Keratinocyte (primary cell): Measurements from ENCODE around the gene ADAM22.

Experiments
- CTCF ChIP-seq, 3 experiments: IDR thresholded peaks in 1 of 3; conservative IDR thresholded peaks in 1 of 3; optimal IDR thresholded peaks in 1 of 3; 2 replicates in 2 of 3; 3 replicates in 1 of 3; pipeline versions ENCODE3 to v1.5.1; 2011; ENCODE audit warnings: low read length in 3 of 3, mild to moderate bottlenecking in 3 of 3, moderate library complexity in 2 of 3, control low read depth in 1 of 3, inconsistent platforms in 1 of 3; ENCODE audit not compliant: insufficient read depth in 2 of 3; ENCODE audit errors: extremely low read depth in 1 of 3
- EZH2 ChIP-seq: IDR thresholded peaks from one replicate; pipeline ENCODE4 v1.6.1; 2012; ENCODE audit warnings: inconsistent platforms, mild to moderate bottlenecking, low read length, moderate library complexity

DNA sequence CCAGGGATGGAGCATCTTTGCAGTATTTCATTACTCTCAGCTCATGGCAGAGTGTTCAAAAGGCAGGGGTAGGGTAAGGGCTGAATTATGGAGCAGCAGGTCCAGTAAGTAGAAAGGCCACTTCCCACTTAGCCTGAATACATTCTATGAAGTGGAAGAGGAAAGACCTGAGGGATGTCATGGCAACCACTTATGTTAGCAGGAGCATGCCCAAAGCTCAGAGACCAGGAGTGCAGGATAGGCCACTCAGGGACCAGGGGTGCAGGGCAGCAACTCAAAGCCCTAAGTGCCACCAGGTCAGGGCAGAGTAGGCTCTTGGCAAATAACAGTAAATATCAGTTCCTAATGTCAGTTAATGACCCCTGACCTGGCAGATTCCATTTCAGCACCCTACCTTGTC, 282.2 kb downstream of the ADAM22 start:
- TF ChIP-seq CTCF (optimal IDR thresholded peaks at IDR 0.05 in 1 of 3, IDR thresholded peaks at IDR 0.05 in 1 of 3, conservative IDR thresholded peaks at IDR 0.05 in 1 of 3; ENCODE audit: extremely low read depth in 1 of 3, insufficient read depth in 2 of 3, low read length in 3 of 3): no peak
- no peak for TF ChIP-seq EZH2
